Body of pancreas (tissue), 4 donors: Measurements from ENCODE around the gene CADM2. TPM values are rescaled to one million over a fixed set of nuclear protein-coding genes. Genes with fewer than 3 reads are reported as not detected.

Source experiments
- ATAC-seq: fragments of 150-250 bp; one replicate; pipeline ENCODE4 v1.9.1; 2016
- DNase-seq, 4 donors: peaks; one replicate each; pipeline ENCODE4 v3.0.0-alpha.2; 2019
- H3K27ac ChIP-seq, 4 donors: fragments of 200-600 bp; sonication (generic); 1 replicate in 3 of 4; 2 replicates in 1 of 4; pipeline versions ENCODE4 v1.5.1 to v1.6.1; 2016 to 2019; ENCODE audit warnings: mild to moderate bottlenecking in 1 of 4, mixed read lengths in 1 of 4, moderate library complexity in 1 of 4
- H3K27me3 ChIP-seq, 2 donors: fragments of 200-600 bp; sonication (generic); one replicate each; pipeline ENCODE4 v1.6.0; 2016; ENCODE audit warnings: mild to moderate bottlenecking in 1 of 2
- H3K36me3 ChIP-seq, 2 donors: fragments of 200-600 bp; sonication (generic); replicated peaks in 1 of 2; 2 replicates each; pipeline ENCODE4 v1.5.1; 2016; ENCODE audit warnings: low read depth in 2 of 2; ENCODE audit not compliant: insufficient read depth in 1 of 2
- H3K4me1 ChIP-seq: fragments of 200-600 bp; sonication (generic); one replicate; pipeline ENCODE4 v1.6.0; 2016
- H3K4me3 ChIP-seq, 2 donors: fragments of 200-600 bp; sonication (generic); 1 replicate in 1 of 2; 2 replicates in 1 of 2; pipeline ENCODE4 v1.5.1; 2016 to 2019
- H3K9me3 ChIP-seq, 3 donors: fragments of 200-600 bp; sonication (generic); 1 replicate in 2 of 3; 2 replicates in 1 of 3; pipeline ENCODE4 v1.5.1; 2016
- CTCF ChIP-seq, 7 experiments: fragments of 450-650 bp in 4 of 7; fragments of 200-600 bp in 3 of 7; sonication (generic) in 3 of 7; IDR thresholded peaks; one replicate each; pipeline ENCODE4 v1.5.1; 2016 to 2019; ENCODE audit warnings: antibody characterized with exemption in 7 of 7
- POLR2A ChIP-seq, 3 donors: fragments of 450-650 bp; IDR thresholded peaks; one replicate each; pipeline ENCODE4 v1.6.1; 2016; ENCODE audit warnings: antibody characterized with exemption in 3 of 3, mild to moderate bottlenecking in 2 of 3
- WGBS, 2 donors: methylation state at CpG; one replicate each; pipeline ENCODE4 v1.1.5; 2017; 5-methylcytosine and 5-hydroxymethylcytosine counted together
- intact Hi-C: fragments of 100-400 bp; cut with DNase I; formaldehyde crosslinking; loops from one replicate; pipeline ENCODE4 v1.15.1; 2023
- total RNA-seq, 2 donors: library from RNA; depleted of rRNA; stranded (reverse); fragments of >200 nt; gene quantifications; one replicate each; pipeline ENCODE4 v1.1.0, GENCODE V29; 2016

The CADM2 gene
- total RNA-seq, 2 donors from 2014 or later, result 0.26 to 1.3 TPM

- Histone ChIP-seq H3K9me3 (no peaks in the 10 kb centered on the region), H3K4me1 (no peaks in the 10 kb centered on the region), H3K27me3 (no peaks in the 10 kb centered on the region), H3K27ac (no peak overlapping the region), H3K36me3 (no peaks in the 10 kb centered on the region), H3K4me3 (no peak overlapping the region)
- 70 to 73% methylated on average over 4 of the region's 4 CpGs for WGBS, 2 donors
- DNase-seq (no peak), ATAC-seq (no peak)
- TF ChIP-seq CTCF (IDR thresholded peaks at IDR 0.05) (no peak), POLR2A (IDR thresholded peaks at IDR 0.05) (no peak)
- intact Hi-C loops, result no loop called here
Observed at GRCh38 chr3:85426121-85426520, 467.3 kb downstream of the CADM2 start.

GRCh38 chr3:85427467-85427866 is 468.7 kb downstream of the CADM2 start:
- ATAC-seq (no peak), DNase-seq (no peak)
- Histone ChIP-seq H3K36me3 (no peaks in the 10 kb centered on the region), H3K27ac (no peak overlapping the region), H3K27me3 (no peaks in the 10 kb centered on the region), H3K9me3 (no peaks in the 10 kb centered on the region), H3K4me1 (no peaks in the 10 kb centered on the region), H3K4me3 (no peak overlapping the region)
- TF ChIP-seq POLR2A (IDR thresholded peaks at IDR 0.05), result no peak
- no peak for TF ChIP-seq CTCF (IDR thresholded peaks at IDR 0.05)
- intact Hi-C loops, result no loop called here
- 17 to 49% methylated on average over 1 of the region's 1 CpG for WGBS, 2 donors

- ATAC-seq (no peak), DNase-seq (no peak)
- WGBS, 2 donors, result 57 to 66% methylated on average over 5 of the region's 5 CpGs
- intact Hi-C loops, result no loop called here
- H3K27me3 ChIP-seq, result no peaks in the 10 kb centered on the region
- no peaks in the 10 kb centered on the region for H3K4me1 ChIP-seq
- TF ChIP-seq CTCF (IDR thresholded peaks at IDR 0.05) (no peak), POLR2A (IDR thresholded peaks at IDR 0.05) (no peak)
- H3K9me3 ChIP-seq, result no peaks in the 10 kb centered on the region
- no peak overlapping the region for H3K27ac ChIP-seq
- H3K4me3 ChIP-seq, result no peak overlapping the region
- no peaks in the 10 kb centered on the region for H3K36me3 ChIP-seq
Observed at GRCh38 chr3:85432081-85432480, 473.3 kb downstream of the CADM2 start.

GRCh38 chr3:85433319-85433718 is 474.5 kb downstream of the CADM2 start:
- Histone ChIP-seq H3K4me1 (no peaks in the 10 kb centered on the region), H3K9me3 (no peaks in the 10 kb centered on the region), H3K4me3 (no peak overlapping the region), H3K27me3 (no peaks in the 10 kb centered on the region), H3K27ac (no peak overlapping the region), H3K36me3 (no peaks in the 10 kb centered on the region)
- WGBS, 2 donors, result 39 to 51% methylated on average over 2 of the region's 2 CpGs
- ATAC-seq (no peak), DNase-seq (no peak)
- TF ChIP-seq POLR2A (IDR thresholded peaks at IDR 0.05) (no peak), CTCF (IDR thresholded peaks at IDR 0.05) (no peak)
- intact Hi-C loops, result no loop called here

- Histone ChIP-seq H3K9me3 (no peaks in the 10 kb centered on the region), H3K27me3 (no peaks in the 10 kb centered on the region), H3K4me1 (no peaks in the 10 kb centered on the region), H3K36me3 (no peaks in the 10 kb centered on the region), H3K4me3 (no peak overlapping the region), H3K27ac (no peak overlapping the region)
- 42 to 53% methylated on average over 4 of the region's 4 CpGs for WGBS, 2 donors
- ATAC-seq (no peak), DNase-seq (no peak)
- no peak for TF ChIP-seq POLR2A (IDR thresholded peaks at IDR 0.05)
- TF ChIP-seq CTCF (IDR thresholded peaks at IDR 0.05), result no peak
- intact Hi-C loops, result no loop called here
Observed at GRCh38 chr3:85455561-85456200, 496.9 kb downstream of the CADM2 start.
